Activated naive CD4-positive, alpha-beta T cell treated with Interleukin-2 at 50 U/mL for 16 hours (primary cell): Measurements from ENCODE around the gene CCNT2.
"Not testable (repeated sequence)": the region's sequence is repeated elsewhere in the genome, so short reads cannot be mapped to it uniquely, and the experiment has no call there.

ENCODE experiments used
- DNase-seq: peaks from one replicate; pipeline ENCODE4 v3.0.0-alpha.2; 2020

Gene CCNT2

GRCh38 chr2:134918526-134919340 lies at the start of gene CCNT2:
TSS of gene CCNT2 (plus strand) at chr2:134918822. CDS start at chr2:134918855, 33 bp downstream.
- peak; percentile 100 for DNase-seq

GRCh38 chr2:134869946-134870736 lies 48.5 kb upstream of the CCNT2 start:
- DNase-seq, result no peak

- no peak for DNase-seq
Observed at GRCh38 chr2:134873152-134873551, 45.5 kb upstream of the CCNT2 start.

GRCh38 chr2:134875309-134875708 lies 43.3 kb upstream of the CCNT2 start:
- DNase-seq, result no peak

- DNase-seq, result no peak
Observed at GRCh38 chr2:134882773-134883172, 35.8 kb upstream of the CCNT2 start.

GRCh38 chr2:134883552-134884293 lies 34.9 kb upstream of the CCNT2 start:
- no peak for DNase-seq

- DNase-seq, result no peak
Observed at GRCh38 chr2:134884435-134884834, 34.2 kb upstream of the CCNT2 start.

GRCh38 chr2:134892282-134893035 lies 26.2 kb upstream of the CCNT2 start:
- no peak for DNase-seq

- DNase-seq, result no peak
Observed at GRCh38 chr2:134897932-134898331, 20.7 kb upstream of the CCNT2 start.

- DNase-seq, result no peak
Observed at GRCh38 chr2:134899204-134899603, 19.4 kb upstream of the CCNT2 start.

- DNase-seq, result no peak
Observed at GRCh38 chr2:134900151-134900550, 18.5 kb upstream of the CCNT2 start.

GRCh38 chr2:134903701-134904100 lies 14.9 kb upstream of the CCNT2 start:
- not testable (repeated sequence) for DNase-seq

- DNase-seq, result no peak
Observed at GRCh38 chr2:134905168-134905567, 13.5 kb upstream of the CCNT2 start.

- DNase-seq, result no peak
Observed at GRCh38 chr2:134906726-134907125, 11.9 kb upstream of the CCNT2 start.

GRCh38 chr2:134907441-134908116 lies 11.0 kb upstream of the CCNT2 start:
- DNase-seq, result not testable (repeated sequence)

GRCh38 chr2:134910763-134911399 lies 7.7 kb upstream of the CCNT2 start:
- no peak for DNase-seq

- DNase-seq, result no peak
Observed at GRCh38 chr2:134911400-134911785, 7.2 kb upstream of the CCNT2 start.

- no peak for DNase-seq
Observed at GRCh38 chr2:134912361-134912760, 6.3 kb upstream of the CCNT2 start.

- DNase-seq, result peak; percentile 2
Observed at GRCh38 chr2:134917360-134917865, 1.2 kb upstream of the CCNT2 start.

- peak; percentile 91 for DNase-seq
Observed at GRCh38 chr2:134917888-134918525, 615 bp upstream of the CCNT2 start.
